Esophagus muscularis mucosa (tissue), 4 donors: ENCODE measurements around the gene TBPL1. TPM values are rescaled to one million over a fixed set of nuclear protein-coding genes. Genes with fewer than 3 reads are reported as not detected.

Experiments
- DNase-seq: peaks from one replicate; pipeline ENCODE4 v3.0.0-alpha.2; 2017; ENCODE audit errors: extremely low spot score
- H3K27ac ChIP-seq, 4 donors: fragments of 200-600 bp; sonication (generic); replicated peaks in 1 of 4; 1 replicate in 3 of 4; 2 replicates in 1 of 4; pipeline ENCODE4 v1.5.1; 2016 to 2019; ENCODE audit warnings: mild to moderate bottlenecking in 1 of 4
- H3K27me3 ChIP-seq, 4 donors: fragments of 200-600 bp; sonication (generic); one replicate each; pipeline versions ENCODE4 v1.5.1 to v1.6.0; 2016 to 2019
- H3K36me3 ChIP-seq, 4 donors: fragments of 200-600 bp; sonication (generic); one replicate each; pipeline ENCODE4 v1.5.1; 2016 to 2019
- H3K4me1 ChIP-seq, 4 donors: fragments of 200-600 bp; sonication (generic); one replicate each; pipeline ENCODE4 v1.5.1; 2016 to 2019
- H3K4me3 ChIP-seq, 4 donors: fragments of 200-600 bp; sonication (generic); 1 replicate in 2 of 4; 2 replicates in 2 of 4; pipeline ENCODE4 v1.5.1; 2016 to 2019; ENCODE audit warnings: mild to moderate bottlenecking in 4 of 4, moderate library complexity in 1 of 4
- H3K9me3 ChIP-seq, 4 donors: fragments of 200-600 bp; sonication (generic); 1 replicate in 3 of 4; 2 replicates in 1 of 4; pipeline ENCODE4 v1.5.1; 2016 to 2019
- CTCF ChIP-seq, 3 experiments: fragments of 200-600 bp in 2 of 3; fragments of 450-650 bp in 1 of 3; sonication (generic) in 2 of 3; IDR thresholded peaks; one replicate each; pipeline ENCODE4 v1.5.1; 2017 to 2019; ENCODE audit warnings: antibody characterized with exemption in 3 of 3, mild to moderate bottlenecking in 2 of 3, moderate library complexity in 1 of 3
- EP300 ChIP-seq: sonication (generic); formaldehyde crosslinking; IDR thresholded peaks from one replicate; pipeline ENCODE4 v1.6.1; 2017; ENCODE audit warnings: antibody characterized with exemption
- POLR2A ChIP-seq: fragments of 450-650 bp; IDR thresholded peaks from one replicate; pipeline ENCODE4 v1.6.1; 2017; ENCODE audit warnings: antibody characterized with exemption, moderate library complexity, mild to moderate bottlenecking, low read depth
- POLR2AphosphoS5 ChIP-seq, 2 donors: sonication (generic); formaldehyde crosslinking; IDR thresholded peaks; one replicate each; pipeline ENCODE4 v1.6.1; 2017; ENCODE audit warnings: antibody characterized with exemption in 2 of 2
- WGBS: methylation state at CpG from one replicate; pipeline ENCODE4 v1.1.5; 2018; 5-methylcytosine and 5-hydroxymethylcytosine counted together
- intact Hi-C: fragments of 100-400 bp; cut with DNase I; formaldehyde crosslinking; loops from one replicate; pipeline ENCODE4 v1.15.1; 2023
- total RNA-seq, 4 donors: library from RNA; depleted of rRNA; stranded (reverse); fragments of >200 nt; gene quantifications; one replicate each; pipeline versions ENCODE4 v1.1.0 to v1.2.1, GENCODE V29; 2016

TBPL1 gene
- total RNA-seq, 4 donors from 2014 or later, result 8.8 to 23.4 (median 17.8) TPM

GRCh38 chr6:134022650-134023049 lies 69.6 kb downstream of the TBPL1 start:
- 62% methylated on average over 3 of the region's 3 CpGs for WGBS
- intact Hi-C loops, result no loop called here
- no peaks in the 10 kb centered on the region for H3K27me3 ChIP-seq
- no peaks in the 10 kb centered on the region for H3K9me3 ChIP-seq
- peaks cover 19 to 61% (median 37%) of the 10 kb centered on the region in 4 donors for H3K4me1 ChIP-seq
- no peak for DNase-seq
- H3K36me3 ChIP-seq, result peaks cover 0 to 4% (median 0%) of the 10 kb centered on the region in 4 donors
- H3K27ac ChIP-seq, result peak overlapping the region in 1 of 4 donors; percentile 80
- H3K4me3 ChIP-seq, result no peak overlapping the region
- TF ChIP-seq POLR2AphosphoS5 (IDR thresholded peaks at IDR 0.05), result no peak
- no peak for TF ChIP-seq EP300
- no peak for TF ChIP-seq CTCF (IDR thresholded peaks at IDR 0.05)
- no peak for TF ChIP-seq POLR2A

- intact Hi-C loops, result no loop called here
- WGBS, result 87% methylated on average over 3 of the region's 3 CpGs
These were observed 73.6 kb downstream of the TBPL1 start for GRCh38 chr6:134026597-134026996.

GRCh38 chr6:134028438-134028837 lies 75.4 kb downstream of the TBPL1 start:
- Histone ChIP-seq H3K9me3 (no peaks in the 10 kb centered on the region), H3K4me3 (no peak overlapping the region), H3K27me3 (no peaks in the 10 kb centered on the region), H3K27ac (no peak overlapping the region), H3K4me1 (peaks cover 4 to 34% (median 17%) of the 10 kb centered on the region in 4 donors), H3K36me3 (peaks cover 0 to 16% (median 5%) of the 10 kb centered on the region in 4 donors)
- intact Hi-C loops, result no loop called here
- TF ChIP-seq EP300 (no peak), POLR2AphosphoS5 (IDR thresholded peaks at IDR 0.05) (no peak), POLR2A (no peak), CTCF (IDR thresholded peaks at IDR 0.05) (no peak)
- DNase-seq, result no peak
- 85% methylated on average over 5 of the region's 5 CpGs for WGBS

More at GRCh38 chr6:134026597-134026996, 73.6 kb downstream of the TBPL1 start:
- TF ChIP-seq EP300 (no peak), CTCF (IDR thresholded peaks at IDR 0.05) (no peak), POLR2A (no peak), POLR2AphosphoS5 (IDR thresholded peaks at IDR 0.05) (no peak)
- Histone ChIP-seq H3K27ac (peak overlapping the region in 1 of 4 donors; percentile 0), H3K4me3 (no peak overlapping the region), H3K9me3 (no peaks in the 10 kb centered on the region), H3K27me3 (no peaks in the 10 kb centered on the region), H3K36me3 (peaks cover 0 to 16% (median 5%) of the 10 kb centered on the region in 4 donors), H3K4me1 (peaks cover 7 to 33% (median 21%) of the 10 kb centered on the region in 4 donors)
- no peak for DNase-seq

GRCh38 chr6:134029495-134030455 lies 76.8 kb downstream of the TBPL1 start:
- no peak for TF ChIP-seq EP300
- no peak for TF ChIP-seq CTCF (IDR thresholded peaks at IDR 0.05)
- no peak for TF ChIP-seq POLR2A
- no peak for TF ChIP-seq POLR2AphosphoS5 (IDR thresholded peaks at IDR 0.05)
- Histone ChIP-seq H3K27me3 (no peaks in the 10 kb centered on the region), H3K36me3 (peaks cover 0 to 12% (median 5%) of the 10 kb centered on the region in 4 donors), H3K4me3 (no peak overlapping the region), H3K27ac (peak overlapping the region in 1 of 4 donors; percentile 7), H3K4me1 (peaks cover 6 to 35% (median 21%) of the 10 kb centered on the region in 4 donors), H3K9me3 (no peaks in the 10 kb centered on the region)
- DNase-seq, result no peak
- WGBS, result 64% methylated on average over 6 of the region's 6 CpGs
- intact Hi-C loops, result no loop called here
